A549 (cell line): Measurements from ENCODE around the gene HRH1. TPM values are rescaled to one million over a fixed set of nuclear protein-coding genes. Genes with fewer than 3 reads are reported as not detected.

Experiments
- ATAC-seq, 2 experiments: fragments of 200-7000 bp in 1 of 2; fragments of >200 bp in 1 of 2; cut with Nextera tagmentation in 1 of 2; cut with Tn5 transposase in 1 of 2; 3 replicates each; pipeline versions ENCODE4 v1.8.0 to v1.9.1; 2018 to 2020; ENCODE audit warnings: mild to moderate bottlenecking in 1 of 2, moderate library complexity in 1 of 2
- CTCF ChIA-PET: fragments of 300-600 bp; sonication (Branson Sonifier 250); formaldehyde crosslinking; extraction: SDS; loops from one replicate; lab custom pipeline; 2021; ENCODE audit warnings: antibody characterized with exemption, inconsistent platforms; lab: Yijun Ruan, JAX
- POLR2A ChIA-PET: fragments of 350-600 bp; formaldehyde crosslinking; extraction: SDS; loops from one replicate; lab custom pipeline; 2021; ENCODE audit warnings: antibody characterized with exemption, inconsistent platforms; lab: Yijun Ruan, JAX
- DNase-seq, 2 experiments: peaks; one replicate each; pipeline versions ENCODE4 v3.0.0 to v3.0.0-alpha.2; 2011 to 2016; ENCODE audit warnings: low read depth in 1 of 2, low spot score in 1 of 2
- FAIRE-seq: peaks from 2 replicates; lab custom pipeline; 2011; peaks lifted over from hg19 to GRCh38; lab: Jason Lieb, UNC
- H3K27ac ChIP-seq, 2 experiments: fragments of >200 bp; sonication (Bioruptor Twin); formaldehyde crosslinking; 3 replicates each; pipeline ENCODE4 v1.5.1; 2016 to 2017
- H3K4me1 ChIP-seq: fragments of >200 bp; sonication (Bioruptor Twin); formaldehyde crosslinking; 3 replicates; pipeline ENCODE4 v1.6.1; 2016
- H3K4me2 ChIP-seq: fragments of >200 bp; sonication (Bioruptor Twin); formaldehyde crosslinking; 3 replicates; pipeline ENCODE4 v1.6.1; 2016
- H3K4me3 ChIP-seq: fragments of >200 bp; sonication (Bioruptor Twin); formaldehyde crosslinking; 3 replicates; pipeline ENCODE4 v1.5.1; 2016
- H3K9me3 ChIP-seq: fragments of >200 bp; sonication (Bioruptor Twin); formaldehyde crosslinking; 3 replicates; pipeline ENCODE4 v1.6.1; 2016
- ATOH8 ChIP-seq: fragments of 250-450 bp; sonication (Bioruptor Pico); IDR thresholded peaks from 2 replicates; pipeline ENCODE4 v1.5.0; 2020; ENCODE audit warnings: low read depth, mild to moderate bottlenecking, moderate library complexity
- BHLHE40 ChIP-seq: IDR thresholded peaks from 2 replicates; pipeline ENCODE4 v1.6.1; 2012; ENCODE audit warnings: low read depth, low read length, inconsistent platforms
- CHD2 ChIP-seq: fragments of 150-350 bp; IDR thresholded peaks from 2 replicates; pipeline ENCODE4 v1.6.1; 2014; ENCODE audit warnings: low read length; ENCODE audit not compliant: partially characterized antibody
- CHD4 ChIP-seq: fragments of 200-600 bp; sonication (generic); IDR thresholded peaks from 2 replicates; pipeline ENCODE4 v1.6.1; 2016; ENCODE audit warnings: antibody characterized with exemption, mild to moderate bottlenecking, borderline replicate concordance
- EHF ChIP-seq: fragments of 250-450 bp; sonication (Bioruptor Pico); IDR thresholded peaks from 2 replicates; pipeline ENCODE4 v1.5.0; 2020; ENCODE audit warnings: mild to moderate bottlenecking
- FOSB ChIP-seq: fragments of 250-450 bp; sonication (Bioruptor Pico); IDR thresholded peaks from 2 replicates; pipeline ENCODE4 v1.5.0; 2020; ENCODE audit warnings: mild to moderate bottlenecking, moderate library complexity
- FOSL2 ChIP-seq, 2 experiments: fragments of 450-650 bp in 1 of 2; fragments of >200 bp in 1 of 2; sonication (Bioruptor Twin) in 1 of 2; formaldehyde crosslinking; IDR thresholded peaks; 2 replicates each; pipeline versions ENCODE4 v1.5.0 to v1.6.1; 2016 to 2020; ENCODE audit warnings: mild to moderate bottlenecking in 1 of 2, moderate library complexity in 1 of 2
- FOXS1 ChIP-seq: fragments of 250-450 bp; sonication (Bioruptor Pico); IDR thresholded peaks from 2 replicates; pipeline ENCODE4 v1.5.0; 2020; ENCODE audit warnings: mild to moderate bottlenecking, moderate library complexity
- GATA3 ChIP-seq: IDR thresholded peaks from 2 replicates; pipeline ENCODE4 v1.6.1; 2012; ENCODE audit warnings: borderline replicate concordance
- HEYL ChIP-seq: fragments of 250-450 bp; sonication (Bioruptor Pico); IDR thresholded peaks from 2 replicates; pipeline ENCODE4 v1.8.0; 2021; ENCODE audit warnings: mild to moderate bottlenecking, moderate library complexity
- HOXA7 ChIP-seq: fragments of 250-450 bp; sonication (Bioruptor Pico); IDR thresholded peaks from 2 replicates; pipeline ENCODE4 v1.5.0; 2020; ENCODE audit warnings: mild to moderate bottlenecking, moderate library complexity
- HOXB13 ChIP-seq: fragments of 250-450 bp; sonication (Bioruptor Pico); IDR thresholded peaks from 2 replicates; pipeline ENCODE4 v1.5.0; 2020; ENCODE audit warnings: low read depth, mild to moderate bottlenecking, moderate library complexity
- HOXB5 ChIP-seq: fragments of 250-450 bp; sonication (Bioruptor Pico); IDR thresholded peaks from 2 replicates; pipeline ENCODE4 v1.5.0; 2020; ENCODE audit warnings: mild to moderate bottlenecking, moderate library complexity
- NPAS2 ChIP-seq: fragments of 250-450 bp; sonication (Bioruptor Pico); IDR thresholded peaks from 2 replicates; pipeline ENCODE4 v1.8.0; 2022; ENCODE audit warnings: mild to moderate bottlenecking, moderate library complexity, borderline replicate concordance
- NR3C1 ChIP-seq: fragments of >200 bp; sonication (Bioruptor Twin); formaldehyde crosslinking; IDR thresholded peaks from 3 replicates; pipeline ENCODE4 v1.6.1; 2017
- PHF8 ChIP-seq: fragments of 200-600 bp; sonication (generic); IDR thresholded peaks from 2 replicates; pipeline ENCODE4 v1.6.1; 2016; ENCODE audit warnings: low read depth, mild to moderate bottlenecking, antibody characterized with exemption, moderate library complexity, borderline replicate concordance
- POLR2A ChIP-seq: IDR thresholded peaks from 2 replicates; pipeline ENCODE4 v1.6.1; 2012; ENCODE audit warnings: mild to moderate bottlenecking, low read length
- POLR2AphosphoS2 ChIP-seq: conservative IDR thresholded peaks from 2 replicates; pipeline ENCODE4 v1.6.1; 2012; ENCODE audit warnings: low read length, improper control_type of control experiment, inconsistent platforms
- RARB ChIP-seq: fragments of 250-450 bp; sonication (Bioruptor Pico); IDR thresholded peaks from 2 replicates; pipeline ENCODE4 v1.8.0; 2021; ENCODE audit warnings: mild to moderate bottlenecking, moderate library complexity
- REST ChIP-seq: fragments of 200-600 bp; sonication (generic); IDR thresholded peaks from 2 replicates; pipeline ENCODE4 v1.6.1; 2016; ENCODE audit warnings: antibody characterized with exemption, mild to moderate bottlenecking, moderate library complexity
- RFX5 ChIP-seq: fragments of 450-650 bp; IDR thresholded peaks from 2 replicates; pipeline ENCODE4 v1.7.1; 2014; ENCODE audit warnings: antibody characterized with exemption, mild to moderate bottlenecking, moderate library complexity
- RNF2 ChIP-seq: fragments of 200-600 bp; sonication (generic); IDR thresholded peaks from 2 replicates; pipeline ENCODE4 v1.6.1; 2016; ENCODE audit warnings: low read depth, mild to moderate bottlenecking, antibody characterized with exemption, moderate library complexity, borderline replicate concordance
- SMC3 ChIP-seq: fragments of >200 bp; sonication (Bioruptor Twin); formaldehyde crosslinking; IDR thresholded peaks from 3 replicates; pipeline ENCODE4 v1.6.1; 2018; ENCODE audit warnings: inconsistent platforms
- SREBF2 ChIP-seq: fragments of 450-650 bp; IDR thresholded peaks from 2 replicates; pipeline ENCODE4 v1.6.1; 2014; ENCODE audit warnings: mild to moderate bottlenecking, moderate library complexity
- TFCP2L1 ChIP-seq: fragments of 250-450 bp; sonication (Bioruptor Pico); IDR thresholded peaks from 2 replicates; pipeline ENCODE4 v1.5.0; 2021; ENCODE audit warnings: mild to moderate bottlenecking
- TP53 ChIP-seq: fragments of 250-450 bp; sonication (Bioruptor Pico); IDR thresholded peaks from 2 replicates; pipeline ENCODE4 v1.5.0; 2021; ENCODE audit warnings: mild to moderate bottlenecking, moderate library complexity
- USF2 ChIP-seq: fragments of 450-650 bp; IDR thresholded peaks from 2 replicates; pipeline ENCODE4 v1.6.1; 2014; ENCODE audit warnings: antibody characterized with exemption
- ZNF302 ChIP-seq: fragments of 250-450 bp; sonication (Bioruptor Pico); IDR thresholded peaks from 2 replicates; pipeline ENCODE4 v1.9.0; 2021; ENCODE audit warnings: inconsistent platforms, mild to moderate bottlenecking, moderate library complexity
- WGBS: methylation state at CpG from one replicate; pipeline ENCODE4 v1.1.6; 2017; ENCODE audit errors: missing lambda C conversion rate; 5-methylcytosine and 5-hydroxymethylcytosine counted together
- polyA plus RNA-seq, 4 experiments: library from polyadenylated mRNA; depleted of rRNA in 3 of 4; stranded (reverse); fragments of >200 nt; fragmentation: RNase III in 1 of 4; extraction: RNeasy Plus Mini Kit Qiagen cat#74134 plus additional on column Dnase treatment in 1 of 4; gene quantifications; 2 replicates in 3 of 4; 3 replicates in 1 of 4; pipeline ENCODE4 v1.2.3, GENCODE V29; 2011 to 2017
- TF ChIP-seq, protein P1 (sequence below): IDR thresholded peaks from 2 replicates; pipeline ENCODE4 v1.6.1; 2012; ENCODE audit warnings: low read depth, borderline replicate concordance
- TF ChIP-seq, protein P2 (sequence below): fragments of 250-450 bp; sonication (Bioruptor Pico); IDR thresholded peaks from 2 replicates; pipeline ENCODE4 v1.5.0; 2021; ENCODE audit warnings: mild to moderate bottlenecking, moderate library complexity, borderline replicate concordance

The HRH1 gene
- polyA plus RNA-seq, 2 of the 4 experiments (the other 2 are of a cell fraction), result 4.2 TPM

- Histone ChIP-seq H3K9me3 (no peaks in the 10 kb centered on the region), H3K4me1 (peaks cover 12% of the 10 kb centered on the region), H3K4me2 (no peak overlapping the region), H3K27ac (no peak overlapping the region), H3K4me3 (no peak overlapping the region)
- TF ChIP-seq NPAS2 (CRISPR knock-in tag), result no peak
- TF ChIP-seq, protein P1, sequence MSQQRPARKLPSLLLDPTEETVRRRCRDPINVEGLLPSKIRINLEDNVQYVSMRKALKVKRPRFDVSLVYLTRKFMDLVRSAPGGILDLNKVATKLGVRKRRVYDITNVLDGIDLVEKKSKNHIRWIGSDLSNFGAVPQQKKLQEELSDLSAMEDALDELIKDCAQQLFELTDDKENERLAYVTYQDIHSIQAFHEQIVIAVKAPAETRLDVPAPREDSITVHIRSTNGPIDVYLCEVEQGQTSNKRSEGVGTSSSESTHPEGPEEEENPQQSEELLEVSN, result no peak
- TF ChIP-seq HOXB13 (CRISPR knock-in tag), result no peak
- TF ChIP-seq HOXB5, result no peak
- no peak for TF ChIP-seq POLR2A
- no peak for TF ChIP-seq HOXA7 (CRISPR knock-in tag)
- no peak for TF ChIP-seq SMC3
- TF ChIP-seq, protein P2, sequence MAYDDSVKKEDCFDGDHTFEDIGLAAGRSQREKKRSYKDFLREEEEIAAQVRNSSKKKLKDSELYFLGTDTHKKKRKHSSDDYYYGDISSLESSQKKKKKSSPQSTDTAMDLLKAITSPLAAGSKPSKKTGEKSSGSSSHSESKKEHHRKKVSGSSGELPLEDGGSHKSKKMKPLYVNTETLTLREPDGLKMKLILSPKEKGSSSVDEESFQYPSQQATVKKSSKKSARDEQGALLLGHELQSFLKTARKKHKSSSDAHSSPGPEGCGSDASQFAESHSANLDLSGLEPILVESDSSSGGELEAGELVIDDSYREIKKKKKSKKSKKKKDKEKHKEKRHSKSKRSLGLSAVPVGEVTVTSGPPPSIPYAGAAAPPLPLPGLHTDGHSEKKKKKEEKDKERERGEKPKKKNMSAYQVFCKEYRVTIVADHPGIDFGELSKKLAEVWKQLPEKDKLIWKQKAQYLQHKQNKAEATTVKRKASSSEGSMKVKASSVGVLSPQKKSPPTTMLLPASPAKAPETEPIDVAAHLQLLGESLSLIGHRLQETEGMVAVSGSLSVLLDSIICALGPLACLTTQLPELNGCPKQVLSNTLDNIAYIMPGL (CRISPR knock-in tag), result no peak
- no peak for TF ChIP-seq ZNF302
- no peak for TF ChIP-seq TFCP2L1 (CRISPR knock-in tag)
- TF ChIP-seq RARB, result no peak
- TF ChIP-seq SREBF2, result no peak
- TF ChIP-seq FOSB (CRISPR knock-in tag), result no peak
- TF ChIP-seq FOSL2 (IDR thresholded peaks at IDR 0.05), result no peak
- no peak for TF ChIP-seq FOSL2 (CRISPR knock-in tag; IDR thresholded peaks at IDR 0.05)
- TF ChIP-seq USF2, result no peak
- FAIRE-seq, result no peak
- ChIA-PET POLR2A (interaction anchor here (0.8 kb wide), 1 partner anchor 30 kb away, joined by 3 read pairs; the partner anchor contains the start of gene ATG7), CTCF (interaction anchor here (0.6 to 1.7 kb wide), 2 partner anchors 32 to 238 kb away, joined by 3 to 9 read pairs; no protein-coding TSS in a partner anchor)
- no peak for ATAC-seq
- DNase-seq, result no peak
These were observed 148.2 kb downstream of the HRH1 start for GRCh38 chr3:11302444-11302843.

GRCh38 chr3:11304175-11304574 lies 149.9 kb downstream of the HRH1 start:
- Histone ChIP-seq H3K27ac (no peak overlapping the region), H3K4me1 (peaks cover 12% of the 10 kb centered on the region), H3K4me2 (no peak overlapping the region), H3K9me3 (no peaks in the 10 kb centered on the region), H3K4me3 (no peak overlapping the region)
- CTCF ChIA-PET, result no interaction called here
- WGBS, result 92% methylated on average over 6 of the region's 6 CpGs
- no peak for DNase-seq
- POLR2A ChIA-PET, result no interaction called here
- no peak for ATAC-seq
- no peak for FAIRE-seq
- no peak for TF ChIP-seq RNF2
- TF ChIP-seq GATA3, result no peak
- TF ChIP-seq POLR2AphosphoS2, result no peak
- no peak for TF ChIP-seq CHD2
- TF ChIP-seq, protein P2 (CRISPR knock-in tag), result no peak
- no peak for TF ChIP-seq HEYL (CRISPR knock-in tag)
- TF ChIP-seq BHLHE40, result no peak
- TF ChIP-seq EHF (CRISPR knock-in tag), result no peak
- TF ChIP-seq SREBF2, result no peak
- no peak for TF ChIP-seq NR3C1
- TF ChIP-seq ATOH8 (CRISPR knock-in tag), result no peak
- no peak for TF ChIP-seq RFX5
- TF ChIP-seq CHD4, result no peak
- no peak for TF ChIP-seq RARB
- TF ChIP-seq FOXS1 (CRISPR knock-in tag), result no peak
- TF ChIP-seq TP53 (CRISPR knock-in tag), result no peak
- TF ChIP-seq REST, result no peak
- TF ChIP-seq PHF8, result no peak
